ENCODE measurements around the gene FCHO2.

DNA sequence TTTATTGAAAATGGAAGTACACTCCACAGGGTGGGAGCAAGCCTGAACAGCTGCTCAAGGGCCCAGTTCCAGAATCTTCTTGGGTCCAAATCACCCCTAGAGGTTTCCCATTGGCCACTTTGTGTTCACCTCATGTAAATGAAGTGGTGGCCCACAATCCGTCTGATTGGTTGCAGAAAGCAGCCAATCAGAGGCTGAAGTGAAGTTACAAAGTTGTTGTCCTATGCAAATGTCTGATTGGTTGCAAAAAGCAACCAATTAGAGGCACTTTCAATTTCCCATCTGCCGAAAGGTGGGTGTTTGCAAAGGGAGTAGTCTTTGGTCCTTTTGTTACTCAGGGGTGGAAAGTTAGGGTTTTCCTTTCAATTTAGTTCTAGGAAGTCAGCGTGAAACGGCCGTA is 173.3 kb downstream of the FCHO2 start:
- TF ChIP-seq, protein P1, sequence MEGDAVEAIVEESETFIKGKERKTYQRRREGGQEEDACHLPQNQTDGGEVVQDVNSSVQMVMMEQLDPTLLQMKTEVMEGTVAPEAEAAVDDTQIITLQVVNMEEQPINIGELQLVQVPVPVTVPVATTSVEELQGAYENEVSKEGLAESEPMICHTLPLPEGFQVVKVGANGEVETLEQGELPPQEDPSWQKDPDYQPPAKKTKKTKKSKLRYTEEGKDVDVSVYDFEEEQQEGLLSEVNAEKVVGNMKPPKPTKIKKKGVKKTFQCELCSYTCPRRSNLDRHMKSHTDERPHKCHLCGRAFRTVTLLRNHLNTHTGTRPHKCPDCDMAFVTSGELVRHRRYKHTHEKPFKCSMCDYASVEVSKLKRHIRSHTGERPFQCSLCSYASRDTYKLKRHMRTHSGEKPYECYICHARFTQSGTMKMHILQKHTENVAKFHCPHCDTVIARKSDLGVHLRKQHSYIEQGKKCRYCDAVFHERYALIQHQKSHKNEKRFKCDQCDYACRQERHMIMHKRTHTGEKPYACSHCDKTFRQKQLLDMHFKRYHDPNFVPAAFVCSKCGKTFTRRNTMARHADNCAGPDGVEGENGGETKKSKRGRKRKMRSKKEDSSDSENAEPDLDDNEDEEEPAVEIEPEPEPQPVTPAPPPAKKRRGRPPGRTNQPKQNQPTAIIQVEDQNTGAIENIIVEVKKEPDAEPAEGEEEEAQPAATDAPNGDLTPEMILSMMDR (conservative IDR thresholded peaks at IDR 0.05; ENCODE audit: low read depth, low read length): no peak
- TF ChIP-seq POLR2A (IDR thresholded peaks at IDR 0.05; ENCODE audit: low read depth, low read length) (no peak), MAFK (IDR thresholded peaks at IDR 0.05; ENCODE audit: low read depth, low read length) (no peak), NFE2L2 (IDR thresholded peaks at IDR 0.05; ENCODE audit: low read depth, low read length) (no peak), BHLHE40 (IDR thresholded peaks at IDR 0.05; ENCODE audit: low read depth, low read length) (no peak), RAD21 (IDR thresholded peaks at IDR 0.05; ENCODE audit: low read length) (no peak)

Data from IMR-90 (cell line).